Neural cell (in vitro differentiated cells): ENCODE results near the gene SCRN2. TPM values are rescaled to one million over a fixed set of nuclear protein-coding genes. Genes with fewer than 3 reads are reported as not detected.

ENCODE experiments used
- H2AFZ ChIP-seq: fragments of 200-600, 300-800 bp; sonication (generic), shearing (Covaris generic); 2 replicates; pipeline ENCODE4 v1.6.0; 2014; ENCODE audit warnings: low read depth, mild to moderate bottlenecking, antibody characterized with exemption, low read length, moderate library complexity
- H3F3A ChIP-seq: fragments of 200-600 bp; shearing (Covaris generic); 2 replicates; pipeline ENCODE4 v1.6.1; 2016; ENCODE audit warnings: mild to moderate bottlenecking, moderate library complexity, mixed read lengths, antibody characterized with exemption, low read length; ENCODE audit not compliant: insufficient read depth, poor library complexity, severe bottlenecking
- H3K27ac ChIP-seq: fragments of 200-600, 300-800 bp; sonication (generic), shearing (Covaris generic); 2 replicates; pipeline ENCODE4 v1.5.1; 2014; ENCODE audit warnings: mild to moderate bottlenecking, low read length, moderate library complexity
- H3K27me3 ChIP-seq: fragments of 300-800, 200-600 bp; sonication (generic), shearing (Covaris generic); 2 replicates; pipeline ENCODE4 v1.6.0; 2014; ENCODE audit warnings: mild to moderate bottlenecking, low read depth, low read length, moderate library complexity; ENCODE audit not compliant: insufficient read depth
- H3K36me3 ChIP-seq: fragments of 300-800, 200-600 bp; sonication (generic), shearing (Covaris generic); 2 replicates; pipeline ENCODE4 v1.5.1; 2014; ENCODE audit warnings: mild to moderate bottlenecking, antibody characterized with exemption, low read length, moderate library complexity; ENCODE audit not compliant: insufficient read depth
- H3K4me2 ChIP-seq: fragments of 300-800, 200-600 bp; sonication (generic), shearing (Covaris generic); 2 replicates; pipeline ENCODE4 v1.6.0; 2014; ENCODE audit warnings: mild to moderate bottlenecking, low read length
- H3K4me3 ChIP-seq: fragments of 300-800, 200-600 bp; sonication (generic), shearing (Covaris generic); 2 replicates; pipeline ENCODE4 v1.5.1; 2014; ENCODE audit warnings: mild to moderate bottlenecking, low read length, moderate library complexity
- H3K79me2 ChIP-seq: fragments of 200-600 bp; shearing (Covaris generic); replicated peaks from 2 replicates; pipeline ENCODE4 v1.6.0; 2014; ENCODE audit warnings: mild to moderate bottlenecking, low read length, moderate library complexity; ENCODE audit not compliant: insufficient read depth
- H3K9ac ChIP-seq: fragments of 300-800, 200-600 bp; sonication (generic), shearing (Covaris generic); 2 replicates; pipeline ENCODE4 v1.6.1; 2016; ENCODE audit warnings: mild to moderate bottlenecking, low read length, mixed read lengths
- H3K9me2 ChIP-seq: fragments of 200-600 bp; shearing (Covaris generic); 2 replicates; pipeline ENCODE4 v1.6.1; 2016; ENCODE audit warnings: mild to moderate bottlenecking, low read length, mixed read lengths; ENCODE audit not compliant: insufficient read depth
- H3K9me3 ChIP-seq: fragments of 200-600, 300-800 bp; sonication (generic), shearing (Covaris generic); 2 replicates; pipeline ENCODE4 v1.6.1; 2016; ENCODE audit warnings: mild to moderate bottlenecking, mixed run types, low read length, moderate library complexity, mixed read lengths
- H4K20me1 ChIP-seq: fragments of 200-600 bp; shearing (Covaris generic); 2 replicates; pipeline ENCODE4 v1.6.1; 2016; ENCODE audit warnings: mild to moderate bottlenecking, mixed run types; ENCODE audit not compliant: insufficient read depth
- EP300 ChIP-seq: fragments of 450-650 bp; conservative IDR thresholded peaks from 2 replicates; pipeline ENCODE4 v1.6.1; 2014; ENCODE audit warnings: antibody characterized with exemption, mild to moderate bottlenecking, moderate library complexity; ENCODE audit not compliant: poor library complexity, severe bottlenecking
- EZH2 ChIP-seq: fragments of 200-600, 300-800 bp; shearing (Covaris generic), sonication (generic); IDR thresholded peaks from 2 replicates; pipeline ENCODE4 v1.6.1; 2014; ENCODE audit warnings: antibody characterized with exemption, low read length, borderline replicate concordance, mild to moderate bottlenecking; ENCODE audit not compliant: insufficient read depth, poor library complexity, severe bottlenecking
- MXI1 ChIP-seq: fragments of 450-650 bp; conservative IDR thresholded peaks from 2 replicates; pipeline ENCODE4 v1.6.1; 2014; ENCODE audit warnings: antibody characterized with exemption, mild to moderate bottlenecking; ENCODE audit not compliant: poor library complexity, severe bottlenecking
- POLR2AphosphoS5 ChIP-seq: IDR thresholded peaks from 2 replicates; pipeline ENCODE4 v1.6.1; 2012
- RAD21 ChIP-seq: fragments of 450-650 bp; conservative IDR thresholded peaks from 2 replicates; pipeline ENCODE4 v1.6.1; 2014; ENCODE audit warnings: antibody characterized with exemption, mild to moderate bottlenecking, moderate library complexity
- SMC3 ChIP-seq: fragments of 450-650 bp; conservative IDR thresholded peaks from 2 replicates; pipeline ENCODE4 v1.6.1; 2014; ENCODE audit warnings: antibody characterized with exemption, mild to moderate bottlenecking, moderate library complexity; ENCODE audit not compliant: poor library complexity
- TAF1 ChIP-seq: IDR thresholded peaks from 2 replicates; pipeline ENCODE4 v1.6.1; 2012; ENCODE audit warnings: low read depth
- polyA plus RNA-seq: library from polyadenylated mRNA; depleted of rRNA; stranded (reverse); fragments of >200 nt; gene quantifications from 2 replicates; pipeline ENCODE4 v1.2.3, GENCODE V29; 2014
- TF ChIP-seq, protein P1 (sequence below): IDR thresholded peaks from 2 replicates; pipeline ENCODE4 v1.6.1; 2012; ENCODE audit warnings: borderline replicate concordance
- TF ChIP-seq, protein P2 (sequence below): fragments of 450-650 bp; IDR thresholded peaks from 2 replicates; pipeline ENCODE4 v1.5.1; 2014; ENCODE audit warnings: antibody characterized with exemption, mild to moderate bottlenecking, moderate library complexity; ENCODE audit not compliant: poor library complexity, severe bottlenecking

The SCRN2 gene
- polyA plus RNA-seq, 1 donor from 2014 or later, result 94.0 TPM

DNA sequence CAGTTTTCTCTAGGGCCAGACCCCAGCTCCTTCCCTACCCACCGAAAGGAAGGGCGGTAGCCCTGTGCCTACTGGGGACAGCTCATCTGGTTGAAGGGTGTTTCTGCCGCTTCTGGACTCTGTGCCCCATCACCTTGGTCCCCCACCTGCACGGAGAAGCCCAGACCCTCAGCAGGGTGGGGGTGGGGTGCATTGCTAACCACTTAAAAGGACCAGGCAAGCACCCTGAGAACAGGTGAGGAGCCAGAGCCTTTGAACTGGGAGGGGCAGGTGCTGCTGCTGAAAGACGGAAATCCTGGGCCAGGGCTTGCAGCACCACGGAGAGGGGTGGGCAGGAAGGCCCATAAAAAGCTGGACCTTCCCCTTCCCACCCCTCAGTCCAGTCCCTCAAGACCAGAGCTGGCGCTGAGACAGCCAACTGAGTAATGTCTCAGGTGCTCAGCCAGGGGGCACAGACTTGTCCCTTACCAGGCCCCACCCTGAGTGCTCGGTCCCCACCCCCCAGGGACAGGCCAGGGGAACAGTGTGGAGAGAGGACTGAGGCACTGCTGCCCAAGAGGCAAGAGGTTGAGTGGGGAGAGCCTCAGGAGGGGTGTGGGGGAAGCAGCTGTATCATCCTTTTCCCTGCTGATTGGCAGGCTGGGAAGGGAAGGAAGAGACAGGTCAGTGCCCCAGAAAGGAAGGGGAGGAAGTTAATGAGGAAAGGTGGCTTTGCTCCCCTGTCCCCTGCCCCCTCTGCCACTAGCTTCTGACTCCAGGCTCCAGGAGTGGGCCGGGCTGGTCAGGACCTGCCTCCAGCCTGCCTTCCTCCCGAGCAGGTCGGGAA lies 44.0 kb upstream of the SCRN2 start:
- no peaks in the 10 kb centered on the region for H3K79me2 ChIP-seq
- H2AFZ ChIP-seq, result no peak overlapping the region
- no peaks in the 10 kb centered on the region for H3K9me2 ChIP-seq
- no peaks in the 10 kb centered on the region for H3K36me3 ChIP-seq
- no peaks in the 10 kb centered on the region for H3F3A ChIP-seq
- no peak overlapping the region for H3K4me2 ChIP-seq
- no peak overlapping the region for H3K27ac ChIP-seq
- no peaks in the 10 kb centered on the region for H3K9me3 ChIP-seq
- H4K20me1 ChIP-seq, result no peaks in the 10 kb centered on the region
- H3K9ac ChIP-seq, result no peak overlapping the region
- no peak overlapping the region for H3K4me3 ChIP-seq
- no peaks in the 10 kb centered on the region for H3K27me3 ChIP-seq
- TF ChIP-seq EZH2 (no peak), SMC3 (no peak), EP300 (no peak), RAD21 (no peak)
- TF ChIP-seq, protein P1, sequence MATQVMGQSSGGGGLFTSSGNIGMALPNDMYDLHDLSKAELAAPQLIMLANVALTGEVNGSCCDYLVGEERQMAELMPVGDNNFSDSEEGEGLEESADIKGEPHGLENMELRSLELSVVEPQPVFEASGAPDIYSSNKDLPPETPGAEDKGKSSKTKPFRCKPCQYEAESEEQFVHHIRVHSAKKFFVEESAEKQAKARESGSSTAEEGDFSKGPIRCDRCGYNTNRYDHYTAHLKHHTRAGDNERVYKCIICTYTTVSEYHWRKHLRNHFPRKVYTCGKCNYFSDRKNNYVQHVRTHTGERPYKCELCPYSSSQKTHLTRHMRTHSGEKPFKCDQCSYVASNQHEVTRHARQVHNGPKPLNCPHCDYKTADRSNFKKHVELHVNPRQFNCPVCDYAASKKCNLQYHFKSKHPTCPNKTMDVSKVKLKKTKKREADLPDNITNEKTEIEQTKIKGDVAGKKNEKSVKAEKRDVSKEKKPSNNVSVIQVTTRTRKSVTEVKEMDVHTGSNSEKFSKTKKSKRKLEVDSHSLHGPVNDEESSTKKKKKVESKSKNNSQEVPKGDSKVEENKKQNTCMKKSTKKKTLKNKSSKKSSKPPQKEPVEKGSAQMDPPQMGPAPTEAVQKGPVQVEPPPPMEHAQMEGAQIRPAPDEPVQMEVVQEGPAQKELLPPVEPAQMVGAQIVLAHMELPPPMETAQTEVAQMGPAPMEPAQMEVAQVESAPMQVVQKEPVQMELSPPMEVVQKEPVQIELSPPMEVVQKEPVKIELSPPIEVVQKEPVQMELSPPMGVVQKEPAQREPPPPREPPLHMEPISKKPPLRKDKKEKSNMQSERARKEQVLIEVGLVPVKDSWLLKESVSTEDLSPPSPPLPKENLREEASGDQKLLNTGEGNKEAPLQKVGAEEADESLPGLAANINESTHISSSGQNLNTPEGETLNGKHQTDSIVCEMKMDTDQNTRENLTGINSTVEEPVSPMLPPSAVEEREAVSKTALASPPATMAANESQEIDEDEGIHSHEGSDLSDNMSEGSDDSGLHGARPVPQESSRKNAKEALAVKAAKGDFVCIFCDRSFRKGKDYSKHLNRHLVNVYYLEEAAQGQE, result no peak
- TF ChIP-seq, protein P2, sequence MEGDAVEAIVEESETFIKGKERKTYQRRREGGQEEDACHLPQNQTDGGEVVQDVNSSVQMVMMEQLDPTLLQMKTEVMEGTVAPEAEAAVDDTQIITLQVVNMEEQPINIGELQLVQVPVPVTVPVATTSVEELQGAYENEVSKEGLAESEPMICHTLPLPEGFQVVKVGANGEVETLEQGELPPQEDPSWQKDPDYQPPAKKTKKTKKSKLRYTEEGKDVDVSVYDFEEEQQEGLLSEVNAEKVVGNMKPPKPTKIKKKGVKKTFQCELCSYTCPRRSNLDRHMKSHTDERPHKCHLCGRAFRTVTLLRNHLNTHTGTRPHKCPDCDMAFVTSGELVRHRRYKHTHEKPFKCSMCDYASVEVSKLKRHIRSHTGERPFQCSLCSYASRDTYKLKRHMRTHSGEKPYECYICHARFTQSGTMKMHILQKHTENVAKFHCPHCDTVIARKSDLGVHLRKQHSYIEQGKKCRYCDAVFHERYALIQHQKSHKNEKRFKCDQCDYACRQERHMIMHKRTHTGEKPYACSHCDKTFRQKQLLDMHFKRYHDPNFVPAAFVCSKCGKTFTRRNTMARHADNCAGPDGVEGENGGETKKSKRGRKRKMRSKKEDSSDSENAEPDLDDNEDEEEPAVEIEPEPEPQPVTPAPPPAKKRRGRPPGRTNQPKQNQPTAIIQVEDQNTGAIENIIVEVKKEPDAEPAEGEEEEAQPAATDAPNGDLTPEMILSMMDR, result no peak

DNA sequence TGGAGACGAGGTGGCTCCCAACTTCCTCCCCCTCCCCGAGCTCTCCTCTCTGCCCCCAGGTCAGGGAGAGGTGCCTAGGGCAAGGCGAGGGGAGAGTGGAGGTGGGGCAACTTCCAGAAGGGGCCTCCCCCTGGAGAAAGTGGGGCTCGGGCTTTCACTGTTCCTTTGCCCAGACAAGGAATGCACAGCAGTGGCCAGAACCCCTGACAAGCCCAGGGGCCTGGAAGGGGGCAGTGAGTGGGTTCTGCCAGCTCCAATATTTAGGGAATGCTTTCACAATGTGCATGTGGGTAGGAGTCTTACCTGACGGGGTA lies 43.3 kb upstream of the SCRN2 start:
- no peaks in the 10 kb centered on the region for H4K20me1 ChIP-seq
- H3K79me2 ChIP-seq, result no peaks in the 10 kb centered on the region
- H3K27me3 ChIP-seq, result no peaks in the 10 kb centered on the region
- no peak for TF ChIP-seq POLR2AphosphoS5
- no peak for TF ChIP-seq EZH2
- TF ChIP-seq RAD21, result no peak
- TF ChIP-seq, protein P2, result no peak
- TF ChIP-seq TAF1, result no peak
- no peak for TF ChIP-seq SMC3
- no peak for TF ChIP-seq EP300
- TF ChIP-seq, protein P1, result no peak
- no peak for TF ChIP-seq MXI1
- no peak overlapping the region for H3K27ac ChIP-seq
- H3K4me2 ChIP-seq, result no peak overlapping the region
- H3K9me3 ChIP-seq, result no peaks in the 10 kb centered on the region
- no peak overlapping the region for H3K4me3 ChIP-seq
- no peaks in the 10 kb centered on the region for H3K9me2 ChIP-seq
- H3K9ac ChIP-seq, result no peak overlapping the region
- no peak overlapping the region for H2AFZ ChIP-seq
- no peaks in the 10 kb centered on the region for H3K36me3 ChIP-seq
- no peaks in the 10 kb centered on the region for H3F3A ChIP-seq
